Measurements from ENCODE around the gene ZNF346. TPM values are rescaled to one million over a fixed set of nuclear protein-coding genes. Genes with fewer than 3 reads are reported as not detected.
A peak's percentile ranks its signal among the peaks of the same experiment; 100 is the strongest.
"Not testable (repeated sequence)": the region's sequence is repeated elsewhere in the genome, so short reads cannot be mapped to it uniquely, and the experiment has no call there.

ZNF346 gene
- total RNA-seq, 2 donors from 2014 or later: 14.9 to 18.4 TPM

DNA sequence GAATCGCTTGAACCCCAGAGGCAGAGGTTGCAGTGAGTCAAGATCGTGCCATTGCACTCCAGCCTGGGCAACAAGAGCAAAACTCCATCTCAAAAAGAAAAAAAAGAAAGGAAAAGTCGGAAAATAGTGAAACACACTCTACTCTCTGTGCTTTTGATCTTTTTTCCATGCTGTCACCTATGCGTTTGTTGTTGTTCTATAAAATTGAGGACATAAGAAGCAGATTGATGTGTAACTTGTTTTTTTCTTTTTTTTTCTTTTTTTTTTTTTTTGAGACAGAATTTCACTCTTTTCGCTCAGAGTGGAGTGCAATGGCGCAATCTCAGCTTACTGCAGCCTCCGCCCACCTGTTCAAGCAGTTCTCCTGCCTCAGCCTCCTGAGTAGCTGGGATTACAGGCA lies 26.0 kb downstream of the ZNF346 start:
- not testable (repeated sequence) for H3K36me3 Mint-ChIP-seq (ENCODE audit: low read depth); DNase-seq; H3K4me3 Mint-ChIP-seq; H3K9me3 ChIP-seq (ENCODE audit: control insufficient read depth, low read length, poor library complexity, severe bottlenecking); H3K27me3 Mint-ChIP-seq; H3K27ac Mint-ChIP-seq; H3K4me1 Mint-ChIP-seq; ATAC-seq

DNA sequence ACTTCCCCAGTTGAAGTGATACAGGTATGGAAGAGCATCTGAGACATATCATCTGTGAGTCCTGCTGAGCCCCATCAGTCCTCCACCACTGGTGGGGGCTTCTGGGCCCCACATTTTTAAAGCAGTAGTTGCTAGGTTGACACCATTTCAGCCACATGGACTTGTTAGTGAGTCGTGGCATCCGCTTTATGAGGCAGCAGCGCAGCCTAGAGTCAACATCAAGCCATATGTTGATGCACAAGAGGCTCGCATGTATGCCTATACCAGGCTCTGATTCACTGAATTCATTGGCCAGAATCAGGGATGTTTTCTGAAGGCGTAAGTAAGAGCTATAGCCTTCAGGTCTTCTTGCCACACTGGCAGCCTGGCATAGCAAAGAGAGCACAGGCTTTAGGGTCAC lies 26.8 kb downstream of the ZNF346 start:
- no peak for DNase-seq
- ATAC-seq: no peak
- no peak overlapping the region for H3K27ac Mint-ChIP-seq
- H3K4me1 Mint-ChIP-seq: no peaks in the 10 kb centered on the region
- H3K27me3 Mint-ChIP-seq: no peaks in the 10 kb centered on the region
- no peak overlapping the region for H3K4me3 Mint-ChIP-seq
- H3K36me3 Mint-ChIP-seq (ENCODE audit: low read depth): peaks cover 5% of the 10 kb centered on the region
- H3K9me3 ChIP-seq (ENCODE audit: control insufficient read depth, low read length, poor library complexity, severe bottlenecking): no peaks in the 10 kb centered on the region

DNA sequence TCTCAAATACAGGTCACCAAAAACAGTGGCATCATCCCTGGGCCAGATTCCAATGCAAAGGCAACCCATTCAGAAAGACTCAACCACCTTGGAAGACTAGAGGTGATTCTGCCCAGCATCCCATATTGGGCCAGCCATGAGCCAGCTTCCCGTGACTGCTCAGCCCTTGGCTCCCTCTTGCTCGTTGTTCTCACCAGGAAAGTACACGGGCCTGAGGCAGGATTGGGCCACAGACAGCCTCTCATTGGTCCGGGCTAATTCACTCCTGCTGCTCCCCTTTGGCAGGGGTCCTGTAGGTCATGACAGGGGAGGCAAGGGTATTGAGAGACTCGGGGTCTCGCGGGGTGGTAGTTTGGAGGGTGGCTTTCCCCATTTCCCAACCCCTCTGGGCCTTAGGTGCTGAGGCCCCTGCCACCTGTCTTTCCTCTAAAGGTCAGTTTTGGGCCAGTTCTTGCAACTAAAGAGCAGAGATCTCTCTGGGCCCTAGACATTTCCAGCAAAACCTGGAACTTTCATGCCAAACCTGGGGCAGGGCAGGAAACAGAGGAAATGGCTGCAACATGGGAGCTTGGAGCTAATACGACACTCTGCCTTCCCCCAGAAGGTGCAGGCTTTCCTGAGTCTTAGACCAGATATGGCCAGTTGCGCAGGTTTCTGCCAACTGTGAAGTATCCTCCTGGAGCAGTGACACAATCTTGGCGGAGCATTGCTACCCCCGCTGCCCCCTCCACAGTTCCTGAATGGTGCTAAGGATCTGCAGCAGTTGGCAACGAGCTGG lies 42.2 kb downstream of the ZNF346 start:
- ATAC-seq (no peak), DNase-seq (no peak)
- no peaks in the 10 kb centered on the region for H3K9me3 ChIP-seq (ENCODE audit: control insufficient read depth, low read length, poor library complexity, severe bottlenecking)
- Mint-ChIP-seq H3K27ac (no peak overlapping the region), H3K36me3 (ENCODE audit: low read depth) (peaks cover 1% of the 10 kb centered on the region), H3K27me3 (no peaks in the 10 kb centered on the region), H3K4me3 (no peak overlapping the region), H3K4me1 (peaks cover 4% of the 10 kb centered on the region)

DNA sequence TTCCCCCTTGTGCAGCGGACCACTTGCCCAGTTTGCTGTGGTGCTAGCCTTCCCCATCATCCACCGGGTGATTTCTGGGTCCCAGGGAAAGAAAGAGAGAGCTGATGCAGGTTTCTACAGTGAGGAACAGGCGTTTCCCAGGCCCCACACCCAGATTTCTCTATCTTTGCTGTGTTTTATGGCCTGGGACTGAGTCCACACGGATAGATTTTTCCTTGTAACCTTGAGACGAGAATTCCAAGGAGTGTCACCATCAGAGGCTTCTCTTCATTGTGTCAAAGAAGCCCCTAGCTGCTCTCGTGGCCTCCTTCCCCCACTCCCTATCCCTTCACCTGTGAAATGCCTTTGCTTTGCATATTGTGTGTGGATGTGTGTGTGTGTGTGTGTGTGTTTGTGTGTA lies 43.0 kb downstream of the ZNF346 start:
- H3K4me3 Mint-ChIP-seq: no peak overlapping the region
- H3K4me1 Mint-ChIP-seq: peaks cover 2% of the 10 kb centered on the region
- no peak for ATAC-seq
- no peak overlapping the region for H3K27ac Mint-ChIP-seq
- no peaks in the 10 kb centered on the region for H3K36me3 Mint-ChIP-seq (ENCODE audit: low read depth)
- no peaks in the 10 kb centered on the region for H3K27me3 Mint-ChIP-seq
- DNase-seq: no peak
- no peaks in the 10 kb centered on the region for H3K9me3 ChIP-seq (ENCODE audit: control insufficient read depth, low read length, poor library complexity, severe bottlenecking)

DNA sequence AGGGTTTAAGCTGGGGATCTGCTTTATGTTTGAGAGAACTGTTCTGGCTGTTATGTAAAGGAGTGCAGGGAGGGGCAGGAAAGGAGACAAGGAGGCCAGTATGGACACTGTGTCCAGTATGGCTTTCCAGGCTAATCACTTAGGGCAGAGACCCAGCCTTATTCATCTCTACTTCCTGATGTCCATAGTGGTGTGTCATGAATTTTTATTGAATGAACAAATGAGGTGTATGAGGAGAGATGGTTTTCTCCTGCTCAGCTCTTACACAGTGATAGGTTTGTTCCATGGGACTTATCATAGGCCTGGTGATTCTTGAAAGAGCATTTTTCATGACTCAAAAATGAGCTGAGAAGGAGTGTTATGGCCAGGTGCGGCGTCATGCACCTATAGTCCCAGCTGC lies 43.7 kb downstream of the ZNF346 start:
- Mint-ChIP-seq H3K36me3 (ENCODE audit: low read depth) (no peaks in the 10 kb centered on the region), H3K27ac (no peak overlapping the region), H3K4me3 (no peak overlapping the region), H3K27me3 (no peaks in the 10 kb centered on the region), H3K4me1 (peaks cover 4% of the 10 kb centered on the region)
- H3K9me3 ChIP-seq (ENCODE audit: control insufficient read depth, low read length, poor library complexity, severe bottlenecking): no peaks in the 10 kb centered on the region
- DNase-seq (no peak), ATAC-seq (no peak)

DNA sequence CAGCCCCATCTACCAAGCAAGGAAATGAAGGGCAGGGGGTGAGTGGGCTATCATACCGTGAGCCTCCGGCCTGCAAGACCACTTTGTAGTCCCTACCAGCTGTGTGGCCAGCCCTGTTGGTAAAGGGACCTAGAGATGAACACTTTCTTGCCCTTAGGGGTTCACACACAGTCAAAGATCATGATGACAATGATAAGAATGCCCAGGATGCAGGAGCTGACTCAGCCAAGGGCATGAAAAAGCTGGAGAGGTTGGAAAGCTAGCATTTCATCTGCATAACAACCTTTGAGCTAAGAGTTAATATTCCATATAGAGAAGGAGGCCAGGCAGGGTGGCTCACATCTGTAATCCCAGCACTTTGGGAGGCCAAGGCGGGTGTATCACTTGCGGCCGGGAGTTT lies 45.0 kb downstream of the ZNF346 start:
- H3K9me3 ChIP-seq (ENCODE audit: control insufficient read depth, low read length, poor library complexity, severe bottlenecking): no peaks in the 10 kb centered on the region
- Mint-ChIP-seq H3K4me1 (peaks cover 6% of the 10 kb centered on the region), H3K27me3 (no peaks in the 10 kb centered on the region), H3K36me3 (ENCODE audit: low read depth) (no peaks in the 10 kb centered on the region), H3K27ac (no peak overlapping the region), H3K4me3 (no peak overlapping the region)
- ATAC-seq (no peak), DNase-seq (no peak)

DNA sequence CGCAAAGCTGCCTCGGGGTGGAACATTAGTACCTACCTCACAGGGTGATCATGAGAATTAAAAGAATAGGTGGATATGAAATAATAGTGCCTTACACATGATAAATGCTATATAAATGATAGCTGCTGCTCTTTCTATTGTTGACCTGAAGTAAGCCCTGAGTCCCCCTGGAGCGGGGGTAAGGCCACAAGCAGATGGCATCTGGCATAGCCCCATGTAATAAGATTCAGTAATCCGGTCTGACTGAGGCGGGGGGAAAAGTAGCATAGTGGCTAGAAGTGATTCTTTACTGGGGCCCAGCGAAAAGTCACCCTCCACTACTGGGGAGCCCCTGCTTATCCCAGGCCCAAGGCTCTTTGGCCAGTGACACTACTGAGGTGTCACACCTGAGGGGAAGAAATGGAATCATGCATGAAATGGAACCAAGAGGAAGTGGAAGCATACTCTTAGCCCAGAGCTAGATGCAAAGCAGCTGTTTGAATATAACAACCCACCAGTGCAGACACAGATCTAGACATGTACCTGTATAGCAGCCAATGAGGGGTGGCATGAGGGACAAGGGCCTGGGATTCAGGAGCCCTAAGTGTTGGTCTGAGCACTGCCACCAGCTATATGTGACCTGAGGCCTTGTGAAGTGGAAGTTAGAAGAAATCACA lies 48.2 kb downstream of the ZNF346 start:
- H3K9me3 ChIP-seq (ENCODE audit: control insufficient read depth, low read length, poor library complexity, severe bottlenecking): no peaks in the 10 kb centered on the region
- Mint-ChIP-seq H3K27ac (no peak overlapping the region), H3K4me3 (no peak overlapping the region), H3K4me1 (peaks cover 6% of the 10 kb centered on the region), H3K27me3 (no peaks in the 10 kb centered on the region), H3K36me3 (ENCODE audit: low read depth) (no peaks in the 10 kb centered on the region)
- ATAC-seq (no peak), DNase-seq (no peak)

DNA sequence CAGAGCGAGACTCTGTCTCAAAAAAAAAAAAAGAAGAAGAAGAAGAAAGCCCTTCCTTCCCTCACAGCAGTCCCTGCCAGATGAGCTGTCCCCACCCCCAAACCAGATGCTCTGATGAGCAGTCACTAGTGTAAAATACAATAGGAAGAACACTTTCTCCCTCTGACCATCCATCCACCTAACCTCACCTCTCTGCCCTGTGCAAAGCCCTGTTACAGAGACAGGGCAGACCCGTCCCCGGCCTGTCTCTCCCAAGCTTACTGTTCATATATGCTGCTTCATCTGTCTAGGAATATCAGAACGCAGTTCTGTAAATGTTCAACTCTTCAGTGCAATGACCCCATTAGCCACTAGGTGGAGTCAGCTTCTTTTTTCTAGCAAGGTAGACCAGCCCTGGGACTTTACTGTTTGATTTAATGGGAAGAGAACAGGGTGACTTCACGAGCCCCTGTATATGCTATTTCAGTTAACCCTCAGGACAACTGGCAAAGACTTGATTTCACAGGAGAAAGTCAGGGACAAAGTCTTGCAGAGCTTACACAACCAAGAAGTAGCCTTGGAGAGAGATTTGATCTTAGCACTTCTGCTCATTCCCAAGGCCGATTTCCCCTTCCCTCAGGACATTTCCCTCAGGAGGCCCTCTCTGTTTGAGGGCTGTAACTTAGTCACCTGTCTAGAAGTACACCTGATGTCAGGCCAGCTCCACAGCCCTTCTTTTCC lies 49.3 kb downstream of the ZNF346 start:
- H3K27ac Mint-ChIP-seq: no peak overlapping the region
- H3K9me3 ChIP-seq (ENCODE audit: control insufficient read depth, low read length, poor library complexity, severe bottlenecking): no peaks in the 10 kb centered on the region
- H3K27me3 Mint-ChIP-seq: no peaks in the 10 kb centered on the region
- no peaks in the 10 kb centered on the region for H3K36me3 Mint-ChIP-seq (ENCODE audit: low read depth)
- H3K4me1 Mint-ChIP-seq: peaks cover 6% of the 10 kb centered on the region
- peak; percentile 88 for ATAC-seq
- no peak overlapping the region for H3K4me3 Mint-ChIP-seq
- peak in 1 of 3 donors; percentile 62 for DNase-seq

DNA sequence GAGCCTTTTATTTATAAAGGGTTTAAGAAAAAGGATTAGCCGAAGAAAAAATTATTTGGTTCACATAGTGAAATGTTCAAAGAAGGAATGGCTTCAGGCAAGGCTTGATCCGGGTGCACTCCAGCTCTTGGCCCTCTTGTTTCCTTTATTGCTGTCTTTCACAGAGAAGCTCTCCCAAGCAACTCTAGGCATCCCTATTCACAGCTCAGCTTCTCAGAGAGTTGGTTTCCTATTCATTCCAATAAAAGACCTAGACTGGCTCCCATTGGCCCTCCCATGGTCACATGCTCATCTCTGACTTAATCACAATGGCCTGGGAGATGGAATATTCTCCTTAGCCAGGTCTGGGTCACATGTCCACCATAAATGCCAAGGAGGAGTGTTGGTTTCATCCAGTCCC lies 54.8 kb downstream of the ZNF346 start:
- H3K27me3 Mint-ChIP-seq: no peaks in the 10 kb centered on the region
- H3K27ac Mint-ChIP-seq: peak overlapping the region; percentile 67
- ATAC-seq (no peak), DNase-seq (no peak)
- H3K9me3 ChIP-seq (ENCODE audit: control insufficient read depth, low read length, poor library complexity, severe bottlenecking): no peaks in the 10 kb centered on the region
- no peaks in the 10 kb centered on the region for H3K4me1 Mint-ChIP-seq
- H3K36me3 Mint-ChIP-seq (ENCODE audit: low read depth): no peaks in the 10 kb centered on the region
- no peak overlapping the region for H3K4me3 Mint-ChIP-seq

DNA sequence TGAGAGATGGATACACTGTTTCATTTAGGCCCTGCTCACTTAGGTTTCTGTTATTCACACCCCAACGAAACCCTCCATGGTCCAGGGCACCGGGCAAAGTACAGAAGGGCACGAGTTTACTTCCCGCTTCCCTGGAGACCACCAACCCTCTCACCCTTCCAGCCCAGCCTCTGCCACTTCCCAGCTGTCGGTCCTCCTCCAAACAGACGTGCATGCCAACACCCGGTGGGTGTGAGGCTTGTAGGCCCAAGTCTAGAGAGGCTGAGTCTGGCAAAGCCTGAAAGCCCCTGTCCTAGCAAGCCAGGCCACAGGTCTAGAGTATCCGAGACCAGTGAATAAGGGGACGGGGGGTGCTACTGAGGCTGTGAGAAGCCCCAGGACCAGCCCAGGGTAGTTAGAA lies 57.1 kb downstream of the ZNF346 start:
- Mint-ChIP-seq H3K36me3 (ENCODE audit: low read depth) (no peaks in the 10 kb centered on the region), H3K4me1 (peaks cover 3% of the 10 kb centered on the region), H3K4me3 (no peak overlapping the region), H3K27me3 (peaks cover 7% of the 10 kb centered on the region), H3K27ac (no peak overlapping the region)
- H3K9me3 ChIP-seq (ENCODE audit: control insufficient read depth, low read length, poor library complexity, severe bottlenecking): no peaks in the 10 kb centered on the region
- DNase-seq: no peak
- ATAC-seq: no peak

DNA sequence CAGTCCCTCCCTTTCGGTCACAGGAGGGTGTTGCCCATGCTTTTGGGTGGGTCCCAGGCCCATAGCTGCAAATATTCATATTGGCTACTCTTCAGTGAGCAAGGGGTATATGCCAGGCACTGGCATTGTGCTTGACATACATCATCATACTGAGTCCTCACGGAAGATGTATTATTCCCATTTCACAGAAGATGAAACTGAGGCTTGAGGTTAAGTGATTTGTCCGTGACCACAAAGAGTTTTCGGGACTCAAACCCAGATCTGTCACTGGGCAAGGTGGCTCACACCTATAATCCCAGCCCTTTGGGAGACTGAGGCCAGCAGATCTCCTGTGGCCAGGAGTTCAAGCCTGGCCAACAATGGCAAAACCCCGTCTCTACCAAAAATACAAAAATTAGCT lies 57.8 kb downstream of the ZNF346 start:
- Mint-ChIP-seq H3K4me3 (no peak overlapping the region), H3K36me3 (ENCODE audit: low read depth) (no peaks in the 10 kb centered on the region), H3K27ac (no peak overlapping the region), H3K4me1 (peaks cover 3% of the 10 kb centered on the region), H3K27me3 (peaks cover 7% of the 10 kb centered on the region)
- H3K9me3 ChIP-seq (ENCODE audit: control insufficient read depth, low read length, poor library complexity, severe bottlenecking): no peaks in the 10 kb centered on the region
- ATAC-seq (no peak), DNase-seq (no peak)

DNA sequence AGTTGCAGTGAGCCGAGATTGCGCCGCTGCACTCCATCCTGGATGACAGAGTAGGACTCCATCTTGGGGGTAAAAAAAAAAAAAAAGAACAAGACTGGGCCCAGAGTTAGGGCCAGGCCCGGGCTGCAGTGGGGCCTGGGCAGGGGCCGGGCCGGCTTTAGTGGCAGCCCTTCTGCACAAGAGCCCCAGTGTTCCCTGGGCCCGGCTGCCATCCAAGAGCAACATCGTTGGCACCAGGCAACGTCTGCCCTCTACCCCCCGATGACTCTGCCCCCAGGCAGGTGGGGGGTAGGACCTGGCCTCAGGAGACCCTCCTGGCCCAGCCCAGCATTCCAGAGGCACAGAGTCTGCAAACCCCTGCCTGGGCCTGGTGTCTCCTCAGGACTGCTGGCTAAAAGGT lies 59.4 kb downstream of the ZNF346 start:
- no peak overlapping the region for H3K27ac Mint-ChIP-seq
- no peak for DNase-seq
- no peak for ATAC-seq
- H3K4me1 Mint-ChIP-seq: peaks cover 10% of the 10 kb centered on the region
- no peaks in the 10 kb centered on the region for H3K9me3 ChIP-seq (ENCODE audit: control insufficient read depth, low read length, poor library complexity, severe bottlenecking)
- peaks cover 7% of the 10 kb centered on the region for H3K27me3 Mint-ChIP-seq
- H3K36me3 Mint-ChIP-seq (ENCODE audit: low read depth): no peaks in the 10 kb centered on the region
- H3K4me3 Mint-ChIP-seq: no peak overlapping the region

DNA sequence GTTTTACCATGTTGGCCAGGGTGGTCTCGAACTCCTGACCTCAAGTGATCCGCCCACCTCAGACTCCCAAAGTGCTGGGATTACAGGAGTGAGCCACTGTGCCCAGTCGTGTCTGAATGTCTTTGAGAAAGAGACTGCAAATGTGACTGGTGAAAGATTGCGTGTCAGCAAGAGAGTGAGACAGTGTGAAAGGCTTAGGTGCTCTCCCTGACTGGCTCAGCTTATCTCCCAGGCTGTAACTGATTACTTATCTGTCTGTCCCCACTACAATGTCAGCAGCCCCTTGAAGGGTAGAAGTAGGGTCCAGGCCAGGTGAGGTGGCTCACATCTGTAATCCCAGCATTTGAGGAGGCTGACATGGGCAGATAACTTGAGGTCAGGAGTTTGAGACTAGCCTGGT lies 60.9 kb downstream of the ZNF346 start:
- H3K36me3 Mint-ChIP-seq (ENCODE audit: low read depth): peaks cover 3% of the 10 kb centered on the region
- ATAC-seq: no peak
- no peak for DNase-seq

More for the DNA sequence above, 60.9 kb downstream of the ZNF346 start:
- Mint-ChIP-seq H3K4me1 (peaks cover 14% of the 10 kb centered on the region), H3K27me3 (peaks cover 17% of the 10 kb centered on the region), H3K27ac (no peak overlapping the region), H3K4me3 (no peak overlapping the region)
- H3K9me3 ChIP-seq (ENCODE audit: control insufficient read depth, low read length, poor library complexity, severe bottlenecking): no peaks in the 10 kb centered on the region

Data from T-helper 17 cell (primary cell).